Kidney epithelial cell (primary cell): ENCODE data around the gene IGF2R. TPM values are rescaled to one million over a fixed set of nuclear protein-coding genes. Genes with fewer than 3 reads are reported as not detected.

Experiments
- DNase-seq: peaks from one replicate; pipeline ENCODE4 v3.0.0-alpha.2; 2010; ENCODE audit warnings: low read depth
- H3K27me3 ChIP-seq: 2 replicates; pipeline ENCODE4 v1.6.0; 2011; ENCODE audit warnings: low read length; ENCODE audit not compliant: control insufficient read depth, insufficient read depth
- H3K36me3 ChIP-seq: 2 replicates; pipeline ENCODE4 v1.5.1; 2011; ENCODE audit warnings: low read length; ENCODE audit not compliant: control insufficient read depth, insufficient read depth
- H3K4me3 ChIP-seq: 2 replicates; pipeline ENCODE4 v1.5.1; 2011; ENCODE audit warnings: low read depth, mild to moderate bottlenecking, control low read depth, low read length
- CTCF ChIP-seq: IDR thresholded peaks from 2 replicates; pipeline ENCODE4 v1.5.1; 2011; ENCODE audit warnings: mild to moderate bottlenecking, moderate library complexity, low read length, control low read depth, inconsistent platforms; ENCODE audit not compliant: insufficient read depth, poor library complexity, severe bottlenecking
- total RNA-seq: library from RNA; depleted of rRNA; stranded (reverse); fragments of >200 nt; gene quantifications from 2 replicates; pipeline ENCODE4 v1.2.3, GENCODE V29; 2015

IGF2R gene
- total RNA-seq, 1 donor from 2014 or later: 251 TPM

- Histone ChIP-seq H3K4me3 (no peak overlapping the region), H3K27me3 (no peaks in the 10 kb centered on the region), H3K36me3 (peaks cover 10% of the 10 kb centered on the region)
- no peak for TF ChIP-seq CTCF
- no peak for DNase-seq
Measured at GRCh38 chr6:160076009-160076408, 107.1 kb downstream of the IGF2R start.

- TF ChIP-seq CTCF: no peak
- Histone ChIP-seq H3K36me3 (peaks cover 10% of the 10 kb centered on the region), H3K4me3 (no peak overlapping the region), H3K27me3 (no peaks in the 10 kb centered on the region)
- no peak for DNase-seq
Measured at GRCh38 chr6:160077024-160077423, 108.1 kb downstream of the IGF2R start.

- DNase-seq: no peak
- peaks cover 10% of the 10 kb centered on the region for H3K36me3 ChIP-seq
- TF ChIP-seq CTCF: no peak
- no peaks in the 10 kb centered on the region for H3K27me3 ChIP-seq
- no peak overlapping the region for H3K4me3 ChIP-seq
Measured at GRCh38 chr6:160077526-160077925, 108.6 kb downstream of the IGF2R start.

GRCh38 chr6:160078883-160079685 lies 110.2 kb downstream of the IGF2R start:
- peaks cover 8% of the 10 kb centered on the region for H3K36me3 ChIP-seq
- no peak for TF ChIP-seq CTCF
- no peaks in the 10 kb centered on the region for H3K27me3 ChIP-seq
- no peak for DNase-seq
- H3K4me3 ChIP-seq: no peak overlapping the region

- H3K36me3 ChIP-seq: peaks cover 7% of the 10 kb centered on the region
- DNase-seq: no peak
- H3K4me3 ChIP-seq: no peak overlapping the region
- H3K27me3 ChIP-seq: no peaks in the 10 kb centered on the region
- no peak for TF ChIP-seq CTCF
Measured at GRCh38 chr6:160079686-160080043, 110.8 kb downstream of the IGF2R start.

GRCh38 chr6:160080097-160080496 lies 111.2 kb downstream of the IGF2R start:
- Histone ChIP-seq H3K36me3 (peaks cover 8% of the 10 kb centered on the region), H3K27me3 (no peaks in the 10 kb centered on the region), H3K4me3 (no peak overlapping the region)
- TF ChIP-seq CTCF: no peak
- no peak for DNase-seq
